Kidney glomerular epithelial cell (primary cell): ENCODE measurements around the gene PRSS8.
"Not testable (repeated sequence)": the region's sequence is repeated elsewhere in the genome, so short reads cannot be mapped to it uniquely, and the experiment has no call there.

Experiments used
- DNase-seq: peaks from one replicate; lab custom pipeline; 2025; lab: John Stamatoyannopoulos, UW

The PRSS8 gene

GRCh38 chr16:31105677-31106213 lies 29.8 kb downstream of the PRSS8 start:
- peak; percentile 19 for DNase-seq

- DNase-seq, result not testable (repeated sequence)
Observed at GRCh38 chr16:31100876-31101641, 34.5 kb downstream of the PRSS8 start.

GRCh38 chr16:31099860-31100638 lies 35.5 kb downstream of the PRSS8 start:
- DNase-seq, result peak; percentile 20

- peak; percentile 95 for DNase-seq
Observed at GRCh38 chr16:31094424-31095120, 41.0 kb downstream of the PRSS8 start, which contains the start of gene VKORC1. TSS of gene VKORC1 (minus strand) at chr16:31094797. CDS start at chr16:31094729, 68 bp downstream.

- peak; percentile 5 for DNase-seq
Observed at GRCh38 chr16:31094088-31094423, 41.5 kb downstream of the PRSS8 start.

GRCh38 chr16:31093132-31093703 lies 42.3 kb downstream of the PRSS8 start:
- peak; percentile 5 for DNase-seq

DNA sequence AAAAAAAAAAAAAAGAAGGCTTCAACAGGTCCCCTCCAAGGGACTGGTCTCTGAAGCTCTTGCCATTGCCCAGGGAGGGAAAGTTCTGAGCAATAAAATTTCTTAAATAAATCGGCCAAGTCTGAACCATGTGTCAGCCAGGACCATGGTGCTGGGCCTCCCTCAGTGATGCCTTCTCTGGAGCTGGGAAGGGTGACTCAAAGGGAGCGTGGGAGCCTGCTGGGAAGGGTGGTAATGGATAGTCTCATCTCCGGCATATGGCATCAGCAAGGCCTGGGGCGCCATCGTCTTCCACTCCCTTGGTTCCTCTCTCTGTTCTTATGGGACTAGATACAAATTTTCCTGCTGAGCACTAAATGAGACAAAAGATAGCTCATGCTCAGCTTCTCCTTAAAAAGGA lies 43.2 kb downstream of the PRSS8 start:
- DNase-seq, result no peak

- DNase-seq, result no peak
Observed at GRCh38 chr16:31090540-31090939, 45.0 kb downstream of the PRSS8 start.

DNA sequence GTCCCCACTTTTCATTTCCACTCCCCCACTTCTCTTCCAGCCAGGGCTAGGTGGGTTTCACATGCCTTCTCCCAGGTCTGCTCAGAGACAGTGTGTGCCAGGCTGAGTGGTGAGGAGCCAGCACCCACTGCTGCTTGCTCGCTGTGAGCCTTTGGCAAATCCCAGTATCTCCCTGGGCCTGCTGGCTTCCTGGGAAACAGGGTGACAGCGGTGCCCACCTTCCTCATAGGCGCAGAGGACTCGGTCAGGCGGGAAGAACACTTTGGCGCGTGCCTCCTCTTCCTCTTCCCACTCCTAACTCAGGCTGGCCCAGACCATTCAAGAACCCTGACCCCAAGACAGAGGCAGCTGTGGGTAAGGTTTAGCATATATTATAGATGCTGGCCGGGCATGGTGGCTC lies 46.3 kb downstream of the PRSS8 start:
- no peak for DNase-seq

GRCh38 chr16:31088459-31089183 lies 46.9 kb downstream of the PRSS8 start, which contains the start of gene PRSS53:
TSS of gene PRSS53 (minus strand) at chr16:31088943. CDS start at chr16:31088809, 134 bp downstream.
- DNase-seq, result no peak

- no peak for DNase-seq
Observed at GRCh38 chr16:31087971-31088370, 47.6 kb downstream of the PRSS8 start.

DNA sequence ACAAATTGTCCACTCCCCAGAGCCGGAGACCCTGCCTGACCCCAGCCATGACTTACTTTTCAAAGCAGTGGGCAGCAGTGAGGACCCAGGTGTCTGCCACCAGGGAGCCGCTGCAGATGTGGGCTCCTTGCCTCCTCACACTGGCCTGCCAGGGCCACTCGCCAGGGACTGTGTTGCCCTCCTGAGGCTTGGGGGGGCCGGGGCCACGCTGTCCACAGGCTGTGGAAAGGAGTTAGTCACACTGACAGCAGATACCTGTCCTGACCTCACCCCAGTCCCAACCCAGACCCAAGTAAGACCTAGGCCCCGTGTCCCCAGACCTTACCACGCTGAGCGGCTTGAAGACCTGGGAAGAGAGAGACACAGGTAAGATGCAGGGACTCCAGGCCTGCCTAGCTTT lies 48.0 kb downstream of the PRSS8 start:
- DNase-seq, result no peak

GRCh38 chr16:31086629-31086906 lies 49.0 kb downstream of the PRSS8 start:
- no peak for DNase-seq

- no peak for DNase-seq
Observed at GRCh38 chr16:31085873-31086628, 49.5 kb downstream of the PRSS8 start.

DNA sequence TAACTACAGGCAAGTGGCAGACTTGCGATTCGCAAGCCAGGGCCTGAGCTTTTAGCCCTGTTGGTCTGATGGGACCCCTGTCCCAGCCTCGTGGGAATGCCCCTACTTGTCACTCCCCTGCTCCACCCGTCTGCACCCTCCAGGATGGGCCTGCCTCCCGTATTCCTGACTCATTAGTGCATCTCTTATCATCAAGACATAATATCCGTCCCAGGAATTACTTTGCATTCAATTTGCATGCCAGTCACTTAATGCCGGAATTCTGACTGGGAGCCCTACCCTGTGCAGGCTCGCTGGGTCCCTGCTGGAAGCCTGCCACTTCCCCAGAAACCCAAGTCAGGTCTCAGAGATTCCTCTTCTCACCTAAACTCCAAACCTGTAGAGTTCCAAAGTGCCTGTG lies 50.1 kb downstream of the PRSS8 start:
- DNase-seq, result no peak

GRCh38 chr16:31084584-31085302 lies 50.8 kb downstream of the PRSS8 start:
- DNase-seq, result no peak

DNA sequence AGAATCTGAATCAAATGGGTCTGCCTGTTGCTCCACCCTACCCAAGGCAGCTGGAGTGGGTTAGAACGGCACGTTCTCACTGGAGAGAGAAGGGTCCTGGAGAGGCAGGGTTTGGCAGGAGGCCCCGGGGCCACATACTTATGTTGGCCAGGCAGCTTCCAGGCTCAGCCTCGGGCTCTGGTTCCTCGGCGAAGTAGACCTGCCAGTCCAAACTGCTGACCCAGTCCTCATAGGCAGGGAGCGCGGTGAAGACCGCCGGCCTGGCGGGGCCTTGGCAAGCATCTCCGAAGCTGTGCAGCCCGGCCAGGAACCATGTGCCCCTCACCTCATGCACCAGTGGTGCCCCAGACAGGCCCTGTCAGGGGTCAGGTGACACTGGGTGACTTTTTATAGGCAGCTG lies 51.5 kb downstream of the PRSS8 start:
- DNase-seq, result no peak

GRCh38 chr16:31083556-31083955 lies 52.0 kb downstream of the PRSS8 start:
- no peak for DNase-seq

DNA sequence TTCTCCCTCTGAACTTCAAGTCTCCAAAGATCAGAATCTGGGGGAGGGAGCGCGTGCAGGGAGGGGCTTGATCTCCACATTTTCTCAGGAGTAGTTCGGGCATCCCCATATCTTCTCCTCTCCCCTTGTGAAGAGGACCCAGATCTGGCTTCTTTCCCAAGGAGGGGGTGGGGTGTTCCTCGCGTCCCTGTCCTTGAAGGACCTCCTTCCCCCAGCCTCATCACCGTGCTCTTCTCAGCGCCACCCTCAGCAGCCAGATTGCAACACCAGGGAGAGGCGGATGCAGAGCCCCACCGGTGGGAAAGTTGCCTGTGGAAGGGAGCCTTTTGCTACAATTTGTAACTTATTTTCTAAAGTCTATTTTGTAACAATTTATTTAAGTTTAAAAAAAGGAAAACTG lies 52.4 kb downstream of the PRSS8 start:
- DNase-seq, result no peak

DNA sequence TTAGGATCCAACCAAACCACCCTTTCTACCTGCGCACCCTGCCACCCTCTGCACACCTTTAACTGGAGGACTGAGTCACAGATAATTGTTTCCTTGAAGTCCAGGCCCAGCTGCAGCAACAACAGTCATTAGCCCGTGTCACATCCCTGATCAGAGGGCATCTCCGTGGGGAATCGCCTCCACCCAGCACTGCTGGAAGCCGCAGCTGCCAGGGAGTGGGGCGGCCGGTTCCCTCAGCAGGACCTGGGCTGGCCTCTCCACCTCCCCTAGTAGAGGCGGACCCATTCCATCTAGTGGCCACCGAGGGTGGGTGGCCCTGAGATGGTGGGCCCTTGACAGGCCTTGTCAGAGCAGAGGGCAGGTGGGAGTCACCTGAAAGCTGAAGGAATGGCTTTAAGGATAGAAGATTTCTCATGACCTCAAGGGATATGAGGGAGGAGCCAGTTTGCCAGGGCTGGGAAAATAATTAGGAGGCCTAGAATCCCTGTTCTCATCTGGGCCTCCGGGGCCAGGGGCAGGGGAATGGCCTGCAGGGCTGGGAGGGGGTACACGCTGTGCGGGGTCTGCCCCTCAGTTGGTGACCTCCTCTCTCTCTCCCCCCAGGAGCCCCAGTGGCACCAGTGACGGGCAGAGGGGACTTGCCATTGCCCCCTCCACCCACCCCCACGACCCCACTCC lies 53.0 kb downstream of the PRSS8 start:
- no peak for DNase-seq
